GM21360 (cell line): ENCODE data around the gene ADD3.
"Not testable (repeated sequence)": the region's sequence is repeated elsewhere in the genome, so short reads cannot be mapped to it uniquely, and the experiment has no call there.

Source experiments
- ATAC-seq: cut with Tn5 transposase; IDR thresholded peaks from one replicate; pipeline ENCODE4 v1.9.1; 2021; ENCODE audit warnings: mild to moderate bottlenecking, moderate library complexity; ENCODE audit not compliant: unreplicated experiment

ADD3 gene

GRCh38 chr10:110032801-110033700, 25.3 kb downstream of the ADD3 start:
- ATAC-seq = no peak

- ATAC-seq = no peak
These were observed 26.0 kb downstream of the ADD3 start for GRCh38 chr10:110033701-110034235.

- no peak for ATAC-seq
These were observed 26.8 kb downstream of the ADD3 start for GRCh38 chr10:110034596-110034995.

- no peak for ATAC-seq
These were observed 27.5 kb downstream of the ADD3 start for GRCh38 chr10:110035070-110035921.

GRCh38 chr10:110036640-110037039, 28.9 kb downstream of the ADD3 start:
- ATAC-seq = peak; percentile 84

- no peak for ATAC-seq
These were observed 31.5 kb downstream of the ADD3 start for GRCh38 chr10:110039254-110039653.

GRCh38 chr10:110040108-110040507, 32.3 kb downstream of the ADD3 start:
- no peak for ATAC-seq

GRCh38 chr10:110040767-110041478, 33.1 kb downstream of the ADD3 start:
- ATAC-seq = no peak

- ATAC-seq = no peak
These were observed 33.7 kb downstream of the ADD3 start for GRCh38 chr10:110041479-110041829.

GRCh38 chr10:110042181-110042580, 34.4 kb downstream of the ADD3 start:
- ATAC-seq = no peak

- no peak for ATAC-seq
These were observed 35.1 kb downstream of the ADD3 start for GRCh38 chr10:110042891-110043290.

GRCh38 chr10:110044681-110045080, 36.9 kb downstream of the ADD3 start:
- ATAC-seq = no peak

- no peak for ATAC-seq
These were observed 38.0 kb downstream of the ADD3 start for GRCh38 chr10:110045772-110046171.

- ATAC-seq = not testable (repeated sequence)
These were observed 40.4 kb downstream of the ADD3 start for GRCh38 chr10:110048145-110048544.

- ATAC-seq = no peak
These were observed 41.0 kb downstream of the ADD3 start for GRCh38 chr10:110048781-110049180.

- ATAC-seq = not testable (repeated sequence)
These were observed 42.3 kb downstream of the ADD3 start for GRCh38 chr10:110049889-110050591.

GRCh38 chr10:110051487-110051886, 43.7 kb downstream of the ADD3 start:
- no peak for ATAC-seq

- no peak for ATAC-seq
These were observed 45.1 kb downstream of the ADD3 start for GRCh38 chr10:110052916-110053315.

- no peak for ATAC-seq
These were observed 49.0 kb downstream of the ADD3 start for GRCh38 chr10:110056822-110057221.

- no peak for ATAC-seq
These were observed 49.7 kb downstream of the ADD3 start for GRCh38 chr10:110057456-110057855.
